H9 (cell line): Measurements from ENCODE around the gene B4GALNT4. TPM values are rescaled to one million over a fixed set of nuclear protein-coding genes. Genes with fewer than 3 reads are reported as not detected.

ENCODE experiments used
- DNase-seq: peaks from one replicate; pipeline ENCODE4 v3.0.0-alpha.2; 2017
- H2AFZ ChIP-seq: one replicate; pipeline ENCODE4 v1.6.1; 2013; ENCODE audit warnings: mild to moderate bottlenecking, low read length, control low read depth, moderate library complexity
- H2AK5ac ChIP-seq: 2 replicates; pipeline ENCODE4 v1.6.1; 2013; ENCODE audit warnings: low read length, control low read depth, mixed read lengths; ENCODE audit not compliant: insufficient read length
- H2BK120ac ChIP-seq: one replicate; pipeline ENCODE4 v1.6.1; 2013; ENCODE audit warnings: low read depth, mild to moderate bottlenecking, low read length, control low read depth, inconsistent platforms; ENCODE audit not compliant: poor library complexity, severe bottlenecking
- H2BK12ac ChIP-seq: 2 replicates; pipeline ENCODE4 v1.6.1; 2013; ENCODE audit warnings: low read length, control low read depth, mixed read lengths, low read depth; ENCODE audit not compliant: insufficient read length
- H2BK15ac ChIP-seq: 2 replicates; pipeline ENCODE4 v1.6.1; 2013; ENCODE audit warnings: low read depth, low read length, control low read depth
- H2BK20ac ChIP-seq: one replicate; pipeline ENCODE4 v1.6.1; 2013; ENCODE audit warnings: low read depth, mild to moderate bottlenecking, low read length, control low read depth, inconsistent platforms; ENCODE audit not compliant: poor library complexity, severe bottlenecking
- H2BK5ac ChIP-seq: 2 replicates; pipeline ENCODE4 v1.6.1; 2013; ENCODE audit warnings: low read length, control low read depth, mixed read lengths; ENCODE audit not compliant: insufficient read length
- H3K14ac ChIP-seq: 2 replicates; pipeline ENCODE4 v1.6.1; 2013; ENCODE audit warnings: low read length, control low read depth; ENCODE audit not compliant: insufficient read depth
- H3K18ac ChIP-seq: 2 replicates; pipeline ENCODE4 v1.6.1; 2013; ENCODE audit warnings: low read depth, mild to moderate bottlenecking, mixed read lengths, low read length, control low read depth; ENCODE audit not compliant: insufficient read length
- H3K23ac ChIP-seq: 2 replicates; pipeline ENCODE4 v1.6.1; 2013; ENCODE audit warnings: low read length, control low read depth, mixed read lengths, low read depth; ENCODE audit not compliant: insufficient read length
- H3K23me2 ChIP-seq: 2 replicates; pipeline ENCODE4 v1.6.1; 2013; ENCODE audit warnings: low read depth, mild to moderate bottlenecking, mixed read lengths, low read length, control low read depth; ENCODE audit not compliant: insufficient read length, poor library complexity, severe bottlenecking
- H3K27ac ChIP-seq: 2 replicates; pipeline ENCODE4 v1.5.1; 2013; ENCODE audit warnings: low read length, control low read depth, mixed read lengths, low read depth; ENCODE audit not compliant: insufficient read length
- H3K27me3 ChIP-seq: 2 replicates; pipeline ENCODE4 v1.6.1; 2013; ENCODE audit warnings: low read length, control low read depth, inconsistent platforms; ENCODE audit not compliant: insufficient read depth
- H3K4ac ChIP-seq: 2 replicates; pipeline ENCODE4 v1.6.1; 2013; ENCODE audit warnings: low read depth, mild to moderate bottlenecking, control low read depth, inconsistent platforms, low read length, moderate library complexity
- H3K4me1 ChIP-seq: 2 replicates; pipeline ENCODE4 v1.6.1; 2013; ENCODE audit warnings: low read length, control low read depth, inconsistent platforms; ENCODE audit not compliant: insufficient read depth
- H3K4me2 ChIP-seq: 2 replicates; pipeline ENCODE4 v1.6.1; 2013; ENCODE audit warnings: low read length, control low read depth, mixed read lengths; ENCODE audit not compliant: insufficient read length, insufficient read depth
- H3K56ac ChIP-seq: 2 replicates; pipeline ENCODE4 v1.6.1; 2013; ENCODE audit warnings: low read depth, mild to moderate bottlenecking, mixed read lengths, low read length, control low read depth; ENCODE audit not compliant: insufficient read length
- H3K79me1 ChIP-seq: 2 replicates; pipeline ENCODE4 v1.6.1; 2013; ENCODE audit warnings: low read depth, mild to moderate bottlenecking, moderate library complexity, low read length, control low read depth, inconsistent platforms; ENCODE audit not compliant: insufficient read depth, poor library complexity, severe bottlenecking
- H3K79me2 ChIP-seq: 2 replicates; pipeline ENCODE4 v1.6.1; 2013; ENCODE audit warnings: low read length, control low read depth, inconsistent platforms; ENCODE audit not compliant: insufficient read depth
- H3K9ac ChIP-seq: 2 replicates; pipeline ENCODE4 v1.6.1; 2013; ENCODE audit warnings: low read length, control low read depth, mixed read lengths; ENCODE audit not compliant: insufficient read length; ENCODE audit errors: extremely low read depth
- H3K9me3 ChIP-seq: one replicate; pipeline ENCODE4 v1.6.1; 2013; ENCODE audit warnings: low read depth, low read length, inconsistent platforms; ENCODE audit not compliant: control insufficient read depth
- H3T11ph ChIP-seq: one replicate; pipeline ENCODE4 v1.6.1; 2013; ENCODE audit warnings: mild to moderate bottlenecking, low read length, control low read depth, inconsistent platforms
- H4K20me1 ChIP-seq: one replicate; pipeline ENCODE4 v1.6.1; 2013; ENCODE audit not compliant: control insufficient read depth, insufficient read length, insufficient read depth
- H4K5ac ChIP-seq: 2 replicates; pipeline ENCODE4 v1.6.1; 2013; ENCODE audit warnings: low read depth, mild to moderate bottlenecking, mixed read lengths, low read length, control low read depth; ENCODE audit not compliant: insufficient read length
- H4K8ac ChIP-seq: replicated peaks from 2 replicates; pipeline ENCODE4 v1.6.1; 2013; ENCODE audit warnings: low read length, control low read depth, mixed read lengths, low read depth; ENCODE audit not compliant: insufficient read length
- H4K91ac ChIP-seq: 2 replicates; pipeline ENCODE4 v1.6.1; 2013; ENCODE audit warnings: low read depth, mild to moderate bottlenecking, moderate library complexity, mixed read lengths, low read length, control low read depth; ENCODE audit not compliant: insufficient read length
- H3K27ac Mint-ChIP-seq, 3 experiments: 2 replicates in 2 of 3; 3 replicates in 1 of 3; pipeline ENCODE4 v1.8.0; 2020 to 2021; ENCODE audit warnings: mixed read lengths in 3 of 3, mild to moderate bottlenecking in 1 of 3, moderate library complexity in 1 of 3
- H3K27me3 Mint-ChIP-seq: 2 replicates; pipeline ENCODE4 v1.8.0; 2021; ENCODE audit warnings: low read depth, mild to moderate bottlenecking, moderate library complexity, mixed read lengths
- H3K36me3 Mint-ChIP-seq, 3 experiments: 2 replicates in 2 of 3; 3 replicates in 1 of 3; pipeline ENCODE4 v1.8.0; 2020 to 2021; ENCODE audit warnings: low read depth in 3 of 3, mixed read lengths in 3 of 3; ENCODE audit not compliant: insufficient read depth in 1 of 3
- H3K4me1 Mint-ChIP-seq, 2 experiments: 2 replicates each; pipeline ENCODE4 v1.8.0; 2020; ENCODE audit warnings: mixed read lengths in 2 of 2
- H3K4me3 Mint-ChIP-seq, 2 experiments: 2 replicates in 1 of 2; 3 replicates in 1 of 2; pipeline ENCODE4 v1.8.0; 2020 to 2021; ENCODE audit warnings: mild to moderate bottlenecking in 2 of 2, mixed read lengths in 2 of 2, moderate library complexity in 1 of 2
- H3K9me3 Mint-ChIP-seq, 2 experiments: 2 replicates in 1 of 2; 3 replicates in 1 of 2; pipeline ENCODE4 v1.8.0; 2020; ENCODE audit warnings: mild to moderate bottlenecking in 2 of 2, mixed read lengths in 2 of 2, moderate library complexity in 1 of 2
- WGBS: extraction: QIAGEN DNeasy Blood & Tissue Kit; methylation state at CpG from one replicate; pipeline ENCODE4 v1.1.7; 2013; ENCODE audit warnings: missing lambda C conversion rate, low lambda C conversion rate, mixed read lengths; ENCODE audit not compliant: insufficient read length; ENCODE audit errors: extremely low coverage; 5-methylcytosine and 5-hydroxymethylcytosine counted together
- total RNA-seq: library from RNA; stranded (reverse); gene quantifications from 2 replicates; pipeline ENCODE4 v1.2.1, GENCODE V29; 2021
- TF ChIP-seq, protein P1 (sequence below): fragments of 200-600 bp; sonication (generic); conservative IDR thresholded peaks from 3 replicates; pipeline ENCODE4 v1.8.0; 2021; ENCODE audit warnings: antibody characterized with exemption, mild to moderate bottlenecking

Gene B4GALNT4
- total RNA-seq, 1 experiment from 2014 or later = 105 TPM

DNA sequence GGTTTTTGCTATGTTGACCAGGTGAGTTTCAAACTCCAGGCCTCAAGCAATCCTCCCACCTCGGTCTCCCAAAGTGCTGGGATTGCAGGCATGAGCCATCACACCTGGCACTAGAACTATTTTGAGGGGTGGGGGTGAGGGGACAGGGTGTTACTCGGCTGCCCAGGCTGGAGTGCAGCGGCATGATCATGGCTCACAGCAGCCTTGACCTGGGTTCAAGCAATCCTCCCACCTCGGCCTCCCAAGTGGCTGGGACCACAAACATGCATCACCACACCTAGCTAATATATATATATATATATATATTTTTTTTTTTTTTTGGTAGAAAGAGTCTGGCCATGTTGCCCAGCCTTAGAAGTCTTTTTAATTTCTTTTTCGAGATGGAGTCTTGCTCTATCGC, 31.6 kb upstream of the B4GALNT4 start:
- no CpG with 5 or more reads among the region's 6 CpGs for WGBS
- DNase-seq = no peak
- TF ChIP-seq, protein P1, sequence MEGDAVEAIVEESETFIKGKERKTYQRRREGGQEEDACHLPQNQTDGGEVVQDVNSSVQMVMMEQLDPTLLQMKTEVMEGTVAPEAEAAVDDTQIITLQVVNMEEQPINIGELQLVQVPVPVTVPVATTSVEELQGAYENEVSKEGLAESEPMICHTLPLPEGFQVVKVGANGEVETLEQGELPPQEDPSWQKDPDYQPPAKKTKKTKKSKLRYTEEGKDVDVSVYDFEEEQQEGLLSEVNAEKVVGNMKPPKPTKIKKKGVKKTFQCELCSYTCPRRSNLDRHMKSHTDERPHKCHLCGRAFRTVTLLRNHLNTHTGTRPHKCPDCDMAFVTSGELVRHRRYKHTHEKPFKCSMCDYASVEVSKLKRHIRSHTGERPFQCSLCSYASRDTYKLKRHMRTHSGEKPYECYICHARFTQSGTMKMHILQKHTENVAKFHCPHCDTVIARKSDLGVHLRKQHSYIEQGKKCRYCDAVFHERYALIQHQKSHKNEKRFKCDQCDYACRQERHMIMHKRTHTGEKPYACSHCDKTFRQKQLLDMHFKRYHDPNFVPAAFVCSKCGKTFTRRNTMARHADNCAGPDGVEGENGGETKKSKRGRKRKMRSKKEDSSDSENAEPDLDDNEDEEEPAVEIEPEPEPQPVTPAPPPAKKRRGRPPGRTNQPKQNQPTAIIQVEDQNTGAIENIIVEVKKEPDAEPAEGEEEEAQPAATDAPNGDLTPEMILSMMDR = no peak
- Histone ChIP-seq H3K79me2 (no peaks in the 10 kb centered on the region), H3K4ac (no peak overlapping the region), H2BK12ac (no peak overlapping the region), H3K18ac (no peak overlapping the region), H4K8ac (no peak overlapping the region), H3K14ac (no peak overlapping the region), H3K27me3 (no peaks in the 10 kb centered on the region), H3K56ac (no peak overlapping the region), H3K9me3 (no peaks in the 10 kb centered on the region), H2BK120ac (no peak overlapping the region), H3K27ac (no peak overlapping the region), H2BK15ac (no peak overlapping the region), H3K4me1 (peaks cover 12% of the 10 kb centered on the region), H2AFZ (no peak overlapping the region), H3T11ph (no peak overlapping the region), H2BK5ac (no peak overlapping the region), H3K4me2 (no peak overlapping the region), H2AK5ac (no peak overlapping the region), H2BK20ac (no peak overlapping the region), H3K9ac (no peak overlapping the region), H3K23ac (no peak overlapping the region), H4K20me1 (no peaks in the 10 kb centered on the region), H3K79me1 (no peaks in the 10 kb centered on the region), H3K23me2 (no peaks in the 10 kb centered on the region), H4K91ac (no peak overlapping the region), H4K5ac (no peak overlapping the region)
- H3K27me3 Mint-ChIP-seq = no peaks in the 10 kb centered on the region; the same call in 1 of the 2 replicates
- H3K4me3 Mint-ChIP-seq = no peak overlapping the region
- peaks cover 9 to 11% of the 10 kb centered on the region in 2 experiments for H3K9me3 Mint-ChIP-seq
- H3K4me1 Mint-ChIP-seq = peaks cover 56 to 60% of the 10 kb centered on the region in 2 experiments
- no peak overlapping the region for H3K27ac Mint-ChIP-seq
- H3K36me3 Mint-ChIP-seq = peaks cover 0 to 10% (median 2%) of the 10 kb centered on the region in 3 experiments; a peak in 4 of 7 replicates
